A673 (cell line): ENCODE results near the gene SPATA13.

Experiments
- CTCF ChIP-seq: fragments of 300-800, 200-600 bp; sonication (generic); conservative IDR thresholded peaks from 2 replicates; pipeline ENCODE4 v1.5.1; 2017; ENCODE audit warnings: low read depth, mild to moderate bottlenecking, antibody characterized with exemption, low read length, moderate library complexity, mixed read lengths
- EZH2 ChIP-seq: fragments of 200-600 bp; sonication (generic); IDR thresholded peaks from 2 replicates; pipeline ENCODE4 v1.6.1; 2017; ENCODE audit warnings: borderline replicate concordance, low read depth, mild to moderate bottlenecking, mixed read lengths, antibody characterized with exemption, low read length; ENCODE audit not compliant: poor library complexity, severe bottlenecking

GRCh38 chr13:24129914-24130774, 30.4 kb upstream of the SPATA13 start:
- TF ChIP-seq CTCF (no peak), EZH2 (no peak)
